ENCODE measurements around the gene SLC4A4. TPM values are rescaled to one million over a fixed set of nuclear protein-coding genes. Genes with fewer than 3 reads are reported as not detected.

SLC4A4 gene
- total and polyA plus RNA-seq, 2 experiments from 2014 or later = 9.6 to 14.2 TPM

- no peaks in the 10 kb centered on the region for H4K20me1 ChIP-seq (ENCODE audit: insufficient read depth, poor library complexity, severe bottlenecking)
- TF ChIP-seq CTCF (IDR thresholded peaks at IDR 0.05; ENCODE audit: poor library complexity) (no peak), EZH2 (IDR thresholded peaks at IDR 0.05; ENCODE audit: borderline replicate concordance) (no peak), EZH2phosphoT487 (IDR thresholded peaks at IDR 0.05; ENCODE audit: low read depth, severe bottlenecking, unreplicated experiment) (no peak)
- no peak overlapping the region for H3K4me2 ChIP-seq
- no peaks in the 10 kb centered on the region for H3K4me1 ChIP-seq (ENCODE audit: insufficient read depth)
- H3K27me3 ChIP-seq = no peaks in the 10 kb centered on the region
- H3K9me3 ChIP-seq (ENCODE audit: low read depth) = no peaks in the 10 kb centered on the region
- no peak overlapping the region for H3K27ac ChIP-seq
- H3K79me2 ChIP-seq = no peaks in the 10 kb centered on the region
- DNase-seq (ENCODE audit: low spot score) = no peak
- H3K4me3 ChIP-seq = no peak overlapping the region
- no peaks in the 10 kb centered on the region for H3K9me2 ChIP-seq (replicated peaks; ENCODE audit: insufficient read depth)
- no peaks in the 10 kb centered on the region for H3K36me3 ChIP-seq (replicated peaks; ENCODE audit: insufficient read depth, low read depth)
- 52% methylated on average over 2 of the region's 2 CpGs for WGBS (ENCODE audit: low lambda C conversion rate, missing lambda C conversion rate)
- H2AFZ ChIP-seq = no peak overlapping the region
Observed at GRCh38 chr4:71430609-71431008, 91.8 kb downstream of the SLC4A4 start.

GRCh38 chr4:71440612-71441011 lies 101.8 kb downstream of the SLC4A4 start:
- H4K20me1 ChIP-seq (ENCODE audit: insufficient read depth, poor library complexity, severe bottlenecking) = no peaks in the 10 kb centered on the region
- H3K27ac ChIP-seq = no peak overlapping the region
- DNase-seq (ENCODE audit: low spot score) = no peak
- peaks cover 8% of the 10 kb centered on the region for H3K4me1 ChIP-seq (ENCODE audit: insufficient read depth)
- no peaks in the 10 kb centered on the region for H3K27me3 ChIP-seq
- no peaks in the 10 kb centered on the region for H3K9me3 ChIP-seq (ENCODE audit: low read depth)
- 85% methylated on average over 2 of the region's 2 CpGs for WGBS (ENCODE audit: low lambda C conversion rate, missing lambda C conversion rate)
- TF ChIP-seq EZH2 (IDR thresholded peaks at IDR 0.05; ENCODE audit: borderline replicate concordance) (no peak), EZH2phosphoT487 (IDR thresholded peaks at IDR 0.05; ENCODE audit: low read depth, severe bottlenecking, unreplicated experiment) (no peak), CTCF (IDR thresholded peaks at IDR 0.05; ENCODE audit: poor library complexity) (no peak)
- no peaks in the 10 kb centered on the region for H3K36me3 ChIP-seq (replicated peaks; ENCODE audit: insufficient read depth, low read depth)
- H2AFZ ChIP-seq = no peak overlapping the region
- H3K9me2 ChIP-seq (replicated peaks; ENCODE audit: insufficient read depth) = no peaks in the 10 kb centered on the region
- H3K4me2 ChIP-seq = peak overlapping the region; percentile 53
- H3K79me2 ChIP-seq = no peaks in the 10 kb centered on the region
- H3K4me3 ChIP-seq = no peak overlapping the region

- Histone ChIP-seq H3K36me3 (replicated peaks; ENCODE audit: insufficient read depth, low read depth) (no peaks in the 10 kb centered on the region), H3K4me1 (ENCODE audit: insufficient read depth) (peaks cover 8% of the 10 kb centered on the region), H3K27me3 (no peaks in the 10 kb centered on the region), H4K20me1 (ENCODE audit: insufficient read depth, poor library complexity, severe bottlenecking) (no peaks in the 10 kb centered on the region), H3K9me3 (ENCODE audit: low read depth) (no peaks in the 10 kb centered on the region), H3K4me2 (peak overlapping the region; percentile 53), H2AFZ (no peak overlapping the region), H3K4me3 (no peak overlapping the region), H3K9me2 (replicated peaks; ENCODE audit: insufficient read depth) (no peaks in the 10 kb centered on the region), H3K27ac (peak overlapping the region; percentile 10), H3K79me2 (no peaks in the 10 kb centered on the region)
- peak; percentile 40 for DNase-seq (ENCODE audit: low spot score)
- TF ChIP-seq EZH2 (IDR thresholded peaks at IDR 0.05; ENCODE audit: borderline replicate concordance) (no peak), EZH2phosphoT487 (IDR thresholded peaks at IDR 0.05; ENCODE audit: low read depth, severe bottlenecking, unreplicated experiment) (no peak), CTCF (IDR thresholded peaks at IDR 0.05; ENCODE audit: poor library complexity) (no peak)
- WGBS (ENCODE audit: low lambda C conversion rate, missing lambda C conversion rate) = 48% methylated on average over 5 of the region's 5 CpGs
Observed at GRCh38 chr4:71441186-71442169, 102.7 kb downstream of the SLC4A4 start.
